Chondrocyte (in vitro differentiated cells): ENCODE data around the gene NOL3. TPM values are rescaled to one million over a fixed set of nuclear protein-coding genes. Genes with fewer than 3 reads are reported as not detected.
A peak's percentile ranks its signal among the peaks of the same experiment; 100 is the strongest.
"Not testable (repeated sequence)": the region's sequence is repeated elsewhere in the genome, so short reads cannot be mapped to it uniquely, and the experiment has no call there.

ENCODE experiments used
- DNase-seq: peaks from one replicate; pipeline ENCODE4 v3.0.0; 2021; ENCODE audit warnings: mixed read lengths, low spot score
- H3K27ac Mint-ChIP-seq: one replicate; pipeline ENCODE4 v1.8.0; 2021; ENCODE audit warnings: mild to moderate bottlenecking, moderate library complexity, mixed read lengths; ENCODE audit not compliant: unreplicated experiment
- H3K27me3 Mint-ChIP-seq: 2 replicates; pipeline ENCODE4 v1.8.0; 2021; ENCODE audit warnings: low read depth, mixed read lengths
- H3K36me3 Mint-ChIP-seq: 2 replicates; pipeline ENCODE4 v1.8.0; 2021; ENCODE audit warnings: low read depth, mixed read lengths
- H3K4me1 Mint-ChIP-seq: 2 replicates; pipeline ENCODE4 v1.8.0; 2021; ENCODE audit warnings: low read depth, mild to moderate bottlenecking, mixed read lengths
- H3K4me3 Mint-ChIP-seq: one replicate; pipeline ENCODE4 v1.8.0; 2021; ENCODE audit warnings: mild to moderate bottlenecking, moderate library complexity, mixed read lengths; ENCODE audit not compliant: unreplicated experiment
- H3K9me3 Mint-ChIP-seq: 2 replicates; pipeline ENCODE4 v1.8.0; 2021; ENCODE audit warnings: low read depth, mixed read lengths
- CTCF ChIP-seq: fragments of 200-600 bp; sonication (generic); IDR thresholded peaks from 2 replicates; pipeline ENCODE4 v1.5.0; 2021; ENCODE audit warnings: antibody characterized with exemption, mild to moderate bottlenecking, moderate library complexity
- long read RNA-seq: library from polyadenylated mRNA; stranded (forward); transcript quantifications from one replicate; pipeline ENCODE4 v2.0.0, GENCODE V29; 2021
- total RNA-seq: library from RNA; stranded (reverse); gene quantifications from 3 replicates; pipeline ENCODE4 v1.2.1, GENCODE V29; 2021

The NOL3 gene
- 21.9 to 34.6 TPM (median 31.2 TPM) in 3 replicates for total RNA-seq
- long read RNA-seq, partial matches to known transcripts = 47 of 63 reads
- long read RNA-seq, other reads (novel, unspliced or antisense) = 10 of 63 reads

- H3K9me3 Mint-ChIP-seq = no peaks in the 10 kb centered on the region
- no peaks in the 10 kb centered on the region for H3K36me3 Mint-ChIP-seq
- no peak for TF ChIP-seq CTCF
- peaks cover under 1% of the 10 kb centered on the region for H3K27me3 Mint-ChIP-seq
- peak within 1 kb of the TSS; percentile 78 for H3K4me3 Mint-ChIP-seq
- H3K4me1 Mint-ChIP-seq = peaks cover 40% of the 10 kb centered on the region
- H3K27ac Mint-ChIP-seq = peak within 1 kb of the TSS; percentile 95
- DNase-seq = no peak
These were observed at the start of gene NOL3 for GRCh38 chr16:67170168-67170948. NOL3 (plus strand) TSS chr16:67170538.

GRCh38 chr16:67122799-67123198 is 47.5 kb upstream of the NOL3 start:
- not testable (repeated sequence) for H3K27ac Mint-ChIP-seq, H3K4me1 Mint-ChIP-seq, H3K9me3 Mint-ChIP-seq, H3K27me3 Mint-ChIP-seq, H3K4me3 Mint-ChIP-seq, DNase-seq
- peaks cover 15% of the 10 kb centered on the region for H3K36me3 Mint-ChIP-seq

GRCh38 chr16:67128417-67128816 is 41.9 kb upstream of the NOL3 start:
- no peaks in the 10 kb centered on the region for H3K4me1 Mint-ChIP-seq
- no peak for TF ChIP-seq CTCF
- H3K27ac Mint-ChIP-seq = no peak overlapping the region
- H3K36me3 Mint-ChIP-seq = peaks cover 22% of the 10 kb centered on the region
- DNase-seq = no peak
- H3K9me3 Mint-ChIP-seq = no peaks in the 10 kb centered on the region
- no peaks in the 10 kb centered on the region for H3K27me3 Mint-ChIP-seq
- no peak overlapping the region for H3K4me3 Mint-ChIP-seq

- no peak overlapping the region for H3K27ac Mint-ChIP-seq
- H3K36me3 Mint-ChIP-seq = peaks cover 19% of the 10 kb centered on the region
- TF ChIP-seq CTCF = no peak
- DNase-seq = no peak
- H3K4me3 Mint-ChIP-seq = no peak overlapping the region
- no peaks in the 10 kb centered on the region for H3K27me3 Mint-ChIP-seq
- no peaks in the 10 kb centered on the region for H3K4me1 Mint-ChIP-seq
- no peaks in the 10 kb centered on the region for H3K9me3 Mint-ChIP-seq
These were observed 41.5 kb upstream of the NOL3 start for GRCh38 chr16:67128887-67129286.

GRCh38 chr16:67129422-67129821 is 40.9 kb upstream of the NOL3 start:
- Mint-ChIP-seq H3K4me1 (no peaks in the 10 kb centered on the region), H3K9me3 (no peaks in the 10 kb centered on the region), H3K36me3 (peaks cover 19% of the 10 kb centered on the region), H3K4me3 (no peak overlapping the region), H3K27ac (no peak overlapping the region), H3K27me3 (no peaks in the 10 kb centered on the region)
- DNase-seq = no peak
- TF ChIP-seq CTCF = no peak

GRCh38 chr16:67137605-67138004 is 32.7 kb upstream of the NOL3 start:
- no peak overlapping the region for H3K4me3 Mint-ChIP-seq
- no peak for TF ChIP-seq CTCF
- H3K27me3 Mint-ChIP-seq = no peaks in the 10 kb centered on the region
- no peaks in the 10 kb centered on the region for H3K9me3 Mint-ChIP-seq
- DNase-seq = no peak
- H3K36me3 Mint-ChIP-seq = peaks cover 28% of the 10 kb centered on the region
- peaks cover 4% of the 10 kb centered on the region for H3K4me1 Mint-ChIP-seq
- H3K27ac Mint-ChIP-seq = peak overlapping the region; percentile 9
